Measurements from ENCODE around the gene PRKX. TPM values are rescaled to one million over a fixed set of nuclear protein-coding genes. Genes with fewer than 3 reads are reported as not detected.
A peak's percentile ranks its signal among the peaks of the same experiment; 100 is the strongest.
"Not testable (repeated sequence)": the region's sequence is repeated elsewhere in the genome, so short reads cannot be mapped to it uniquely, and the experiment has no call there.

PRKX gene
- total and polyA plus RNA-seq, 8 donors, result 2.5 to 20.7 (median 5.7) TPM

- H3K36me3 ChIP-seq, result no peaks in the 10 kb centered on the region
- H3K27me3 ChIP-seq, result no peaks in the 10 kb centered on the region
- FAIRE-seq (no peak), ATAC-seq (peak in 2 of 4 donors; percentile 28), DNase-seq (no peak)
- TF ChIP-seq CTCF (IDR thresholded peaks at IDR 0.05), result no peak
- 84 to 86% methylated on average over 9 of the region's 9 CpGs for WGBS, 2 donors
- intact Hi-C loops (cut with DNase I), result no loop called here
- H3K4me3 ChIP-seq, result no peak overlapping the region
- H3K9me3 ChIP-seq, result no peaks in the 10 kb centered on the region
- no peaks in the 10 kb centered on the region for H3K4me1 ChIP-seq
- H3K27ac ChIP-seq, result no peak overlapping the region
Measured at GRCh38 chrX:3666975-3667374, 46.5 kb downstream of the PRKX start.

GRCh38 chrX:3664921-3665320 lies 48.5 kb downstream of the PRKX start:
- DNase-seq, result no peak
- H3K4me3 ChIP-seq, result no peak overlapping the region
- no peaks in the 10 kb centered on the region for H3K36me3 ChIP-seq
- intact Hi-C loops (cut with DNase I), result no loop called here
- no peaks in the 10 kb centered on the region for H3K9me3 ChIP-seq
- 86 to 87% methylated on average over 12 of the region's 12 CpGs for WGBS, 2 donors
- FAIRE-seq, result no peak
- no peak for TF ChIP-seq CTCF (IDR thresholded peaks at IDR 0.05)
- no peaks in the 10 kb centered on the region for H3K4me1 ChIP-seq
- no peaks in the 10 kb centered on the region for H3K27me3 ChIP-seq
- no peak for ATAC-seq
- no peak overlapping the region for H3K27ac ChIP-seq

- FAIRE-seq; H3K27ac ChIP-seq; H3K27me3 ChIP-seq; H3K36me3 ChIP-seq; H3K4me1 ChIP-seq; H3K9me3 ChIP-seq; intact Hi-C loops (cut with DNase I); H3K4me3 ChIP-seq: not testable (repeated sequence)
- ATAC-seq, result peak in 3 of 4 donors; percentile 25 to 81 (median 77)
- peak in 1 of 6 donors; percentile 32 for DNase-seq
- 83 to 84% methylated on average over 9 of the region's 9 CpGs for WGBS, 2 donors
Measured at GRCh38 chrX:3663576-3664250, 49.7 kb downstream of the PRKX start.

GRCh38 chrX:3659761-3660160 lies 53.7 kb downstream of the PRKX start:
- no peaks in the 10 kb centered on the region for H3K27me3 ChIP-seq
- FAIRE-seq, result no peak
- no peak for ATAC-seq
- 75 to 79% methylated on average over 10 of the region's 10 CpGs for WGBS, 2 donors
- H3K36me3 ChIP-seq, result no peaks in the 10 kb centered on the region
- no peaks in the 10 kb centered on the region for H3K9me3 ChIP-seq
- H3K27ac ChIP-seq, result no peak overlapping the region
- no peak for TF ChIP-seq CTCF (IDR thresholded peaks at IDR 0.05)
- H3K4me3 ChIP-seq, result no peak overlapping the region
- intact Hi-C loops (cut with DNase I), result no loop called here
- no peak for DNase-seq
- no peaks in the 10 kb centered on the region for H3K4me1 ChIP-seq

GRCh38 chrX:3655181-3655580 lies 58.3 kb downstream of the PRKX start:
- no peak for TF ChIP-seq CTCF (IDR thresholded peaks at IDR 0.05)
- WGBS, 2 donors, result 93 to 94% methylated on average over 19 of the region's 19 CpGs
- no peaks in the 10 kb centered on the region for H3K36me3 ChIP-seq
- no peaks in the 10 kb centered on the region for H3K9me3 ChIP-seq
- H3K27ac ChIP-seq, result no peak overlapping the region
- intact Hi-C loops (cut with DNase I), result no loop called here
- no peak overlapping the region for H3K4me3 ChIP-seq
- H3K4me1 ChIP-seq, result no peaks in the 10 kb centered on the region
- H3K27me3 ChIP-seq, result no peaks in the 10 kb centered on the region
- FAIRE-seq (no peak), ATAC-seq (no peak), DNase-seq (no peak)
